ENCODE data around the gene ATF5. TPM values are rescaled to one million over a fixed set of nuclear protein-coding genes. Genes with fewer than 3 reads are reported as not detected.
A peak's percentile ranks its signal among the peaks of the same experiment; 100 is the strongest.

Gene ATF5
- total and polyA plus RNA-seq, 10 of the 15 experiments (the other 5 are each of a cell fraction or from before 2014, with no cell fraction given): 9.1 to 133 (median 24.0) TPM

DNA sequence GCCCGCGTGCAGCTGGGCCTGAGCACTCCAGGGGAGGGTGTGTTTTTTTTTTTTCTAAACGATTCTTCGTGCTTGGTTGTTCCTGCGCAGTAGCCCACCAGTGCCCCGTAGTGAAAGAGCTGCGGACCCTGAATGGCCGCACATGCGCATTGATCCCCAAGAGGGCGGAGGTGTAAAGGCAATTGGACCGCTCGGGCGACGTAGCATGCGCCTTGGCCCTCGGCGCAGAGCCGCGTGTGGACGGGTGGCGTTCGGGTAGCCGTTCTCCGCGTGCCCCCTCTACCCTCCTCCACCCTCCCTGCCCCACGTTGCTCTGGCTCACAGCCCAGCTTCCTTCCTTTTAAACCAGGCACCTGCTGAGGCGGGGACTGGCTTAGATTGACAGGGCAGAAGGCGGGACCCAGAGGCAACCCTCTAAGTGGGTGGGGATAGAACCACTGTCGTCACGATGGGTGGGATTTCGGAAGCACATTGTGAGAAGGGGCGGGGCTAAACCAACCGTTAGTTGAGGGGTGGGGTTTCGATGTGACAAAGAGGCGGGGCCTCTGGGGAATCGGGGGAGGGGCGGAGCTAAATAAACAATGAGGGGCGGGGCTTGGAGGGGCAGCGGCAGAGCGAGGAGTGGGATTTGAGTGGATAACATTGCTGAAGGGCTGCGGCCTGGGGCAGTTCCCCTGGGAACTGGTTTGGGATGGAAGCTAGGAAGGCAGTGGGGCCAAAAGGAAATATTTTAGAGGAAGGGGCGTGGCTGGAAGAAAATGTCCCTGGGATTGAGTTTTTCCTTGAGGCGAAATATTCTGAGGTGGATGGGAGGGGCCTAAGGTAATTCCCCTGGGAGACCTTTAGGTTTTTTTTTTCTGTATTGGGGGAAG is 842 bp downstream of the ATF5 start:
- DNase-seq (ENCODE audit: low read depth, low spot score) (peak; percentile 90), ATAC-seq (peak; percentile 83), FAIRE-seq (peak; percentile 87)
- peaks cover 9 to 22% of the 10 kb centered on the region in 2 experiments; a peak in 3 of 4 replicates for H3K36me3 ChIP-seq (ENCODE audit: control insufficient read depth in 2 of 2, insufficient read depth in 2 of 2, low read length in 1 of 2)
- ChIA-PET CTCF (interaction anchor here (0.8 to 3.3 kb wide), 9 partner anchors 17 to 212 kb away, joined by 3 to 33 read pairs (median 4); partner anchors contain the start of genes AKT1S1, IL4I1, PNKP and TBC1D17), SMC1A (ENCODE audit: uncharacterized antibody, unreplicated experiment) (interaction anchor here (0.8 to 4.8 kb wide), 13 partner anchors 8 to 93 kb away, joined by 3 to 78 read pairs (median 4); partner anchors contain the start of gene IL4I1), POLR2A (interaction anchor here (0.6 to 5.8 kb wide), 17 partner anchors 10 to 289 kb away, joined by 3 to 113 read pairs (median 7); partner anchors contain the start of genes AKT1S1, AP2A1, IL4I1 and PTOV1), RAD21 (ENCODE audit: unreplicated experiment) (interaction anchor here (1.0 to 5.0 kb wide), 11 partner anchors 13 to 81 kb away, joined by 3 to 66 read pairs (median 10); partner anchors contain the start of genes AKT1S1, IL4I1 and TBC1D17)
- H3K27ac ChIP-seq (ENCODE audit: control insufficient read depth, insufficient read depth): peak overlapping the region; percentile 94
- peak overlapping the region; percentile 95 for H3K9ac ChIP-seq (ENCODE audit: control insufficient read depth, insufficient read depth, low read length)
- in situ Hi-C loops (cut with MboI) (loop anchor here (10.0 kb wide), 1 partner anchor 205 kb away; no protein-coding TSS in a partner anchor), intact Hi-C loops (cut with micrococcal nuclease; ENCODE audit: unreplicated experiment) (loop anchor here (2.0 to 5.0 kb wide), 2 partner anchors 33 to 53 kb away; partner anchors contain the start of genes AKT1S1, IL4I1 and TBC1D17)
- peak overlapping the region; percentile 87 for H3K4me2 ChIP-seq (ENCODE audit: control insufficient read depth, insufficient read depth)
- no TSS peak for BruUV-seq (replicated peaks)
- H3K4me3 ChIP-seq: peak overlapping the region; percentile 92
- H3K9me3 ChIP-seq (replicated peaks; ENCODE audit: control insufficient read depth, insufficient read depth, low read length): no peaks in the 10 kb centered on the region
- peak overlapping the region; percentile 82 for H2AFZ ChIP-seq (ENCODE audit: control insufficient read depth, low read depth, low read length)
- WGBS (ENCODE audit: insufficient coverage, insufficient replicate concordance, low lambda C conversion rate, missing lambda C conversion rate): 1% methylated on average over 37 of the region's 43 CpGs
- H3K4me1 ChIP-seq (ENCODE audit: control insufficient read depth, insufficient read depth, low read length): peaks cover 15% of the 10 kb centered on the region
- no peaks in the 10 kb centered on the region for H3K27me3 ChIP-seq (replicated peaks in 1 of 2; ENCODE audit: control insufficient read depth in 2 of 2, insufficient read depth in 2 of 2, low read length in 1 of 2)
- H3K79me2 ChIP-seq (ENCODE audit: control insufficient read depth, insufficient read depth, low read length): peaks cover 67% of the 10 kb centered on the region
- no peaks in the 10 kb centered on the region for H4K20me1 ChIP-seq (ENCODE audit: control insufficient read depth, insufficient read depth)
- TF ChIP-seq RAD21 (IDR thresholded peaks at IDR 0.05; ENCODE audit: insufficient read depth, low read depth, low read length) (no peak), NR2C1 (IDR thresholded peaks at IDR 0.05) (no peak), HSF1 (IDR thresholded peaks at IDR 0.05; ENCODE audit: low read depth, low read length) (no peak), BACH1 (IDR thresholded peaks at IDR 0.05; ENCODE audit: borderline replicate concordance) (peak; percentile 74; the same call in 1 of the 2 replicates), TAF1 (IDR thresholded peaks at IDR 0.05; ENCODE audit: borderline replicate concordance, low read depth, low read length) (peak; percentile 67; the same call in 1 of the 2 replicates), ZNF217 (IDR thresholded peaks at IDR 0.05) (no peak), REST (IDR thresholded peaks at IDR 0.05; ENCODE audit: low read depth, low read length) (no peak), CBFB (IDR thresholded peaks at IDR 0.05; ENCODE audit: low read depth) (no peak), DPF2 (IDR thresholded peaks at IDR 0.05) (peak; percentile 62), USF2 (IDR thresholded peaks at IDR 0.05; ENCODE audit: borderline replicate concordance, low read depth, low read length) (no peak)
- TF ChIP-seq, protein P1, sequence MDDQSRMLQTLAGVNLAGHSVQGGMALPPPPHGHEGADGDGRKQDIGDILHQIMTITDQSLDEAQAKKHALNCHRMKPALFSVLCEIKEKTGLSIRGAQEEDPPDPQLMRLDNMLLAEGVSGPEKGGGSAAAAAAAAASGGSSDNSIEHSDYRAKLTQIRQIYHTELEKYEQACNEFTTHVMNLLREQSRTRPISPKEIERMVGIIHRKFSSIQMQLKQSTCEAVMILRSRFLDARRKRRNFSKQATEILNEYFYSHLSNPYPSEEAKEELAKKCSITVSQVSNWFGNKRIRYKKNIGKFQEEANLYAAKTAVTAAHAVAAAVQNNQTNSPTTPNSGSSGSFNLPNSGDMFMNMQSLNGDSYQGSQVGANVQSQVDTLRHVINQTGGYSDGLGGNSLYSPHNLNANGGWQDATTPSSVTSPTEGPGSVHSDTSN (IDR thresholded peaks at IDR 0.05; ENCODE audit: insufficient replicate concordance, low read depth, low read length): peak; percentile 96
